Neuronal stem cell (in vitro differentiated cells): ENCODE results near the gene BCKDHB.

Experiments used
- DNase-seq: peaks from one replicate; pipeline ENCODE4 v3.0.0-alpha.2; 2013; ENCODE audit warnings: low spot score
- H2AFZ ChIP-seq: one replicate; pipeline ENCODE4 v1.6.1; 2013; ENCODE audit warnings: mild to moderate bottlenecking, low read length, inconsistent platforms
- H2AK5ac ChIP-seq: 2 replicates; pipeline ENCODE4 v1.6.1; 2013; ENCODE audit warnings: low read depth, mild to moderate bottlenecking, inconsistent platforms, low read length, moderate library complexity, mixed read lengths
- H2BK120ac ChIP-seq: 2 replicates; pipeline ENCODE4 v1.6.1; 2013; ENCODE audit warnings: low read depth, mild to moderate bottlenecking, inconsistent platforms, low read length, moderate library complexity, mixed read lengths
- H2BK12ac ChIP-seq: one replicate; pipeline ENCODE4 v1.6.1; 2013; ENCODE audit warnings: low read length, inconsistent platforms
- H2BK15ac ChIP-seq: 2 replicates; pipeline ENCODE4 v1.6.1; 2013; ENCODE audit warnings: mild to moderate bottlenecking, low read length, inconsistent platforms, mixed read lengths
- H2BK5ac ChIP-seq: one replicate; pipeline ENCODE4 v1.6.1; 2013; ENCODE audit warnings: inconsistent platforms, mild to moderate bottlenecking, low read length, moderate library complexity
- H3K14ac ChIP-seq: one replicate; pipeline ENCODE4 v1.6.1; 2013; ENCODE audit warnings: low read length, inconsistent platforms
- H3K18ac ChIP-seq: 2 replicates; pipeline ENCODE4 v1.6.1; 2013; ENCODE audit warnings: low read length, inconsistent platforms
- H3K23ac ChIP-seq: 2 replicates; pipeline ENCODE4 v1.6.1; 2013; ENCODE audit warnings: low read depth, mild to moderate bottlenecking, mixed read lengths, low read length, inconsistent platforms; ENCODE audit not compliant: poor library complexity
- H3K27ac ChIP-seq: replicated peaks from 3 replicates; pipeline ENCODE4 v1.5.1; 2013; ENCODE audit warnings: low read length, inconsistent platforms
- H3K27me3 ChIP-seq, 3 experiments: 2 replicates each; pipeline ENCODE4 v1.6.1; 2013; ENCODE audit warnings: low read length in 3 of 3, mild to moderate bottlenecking in 2 of 3, inconsistent platforms in 1 of 3, low read depth in 1 of 3, mixed read lengths in 1 of 3, moderate library complexity in 1 of 3; ENCODE audit not compliant: control insufficient read depth in 3 of 3, insufficient read depth in 3 of 3
- H3K36me3 ChIP-seq, 2 donors: replicated peaks in 1 of 2; 2 replicates each; pipeline ENCODE4 v1.6.1; 2013; ENCODE audit warnings: low read length in 2 of 2; ENCODE audit not compliant: control insufficient read depth in 2 of 2, insufficient read depth in 2 of 2
- H3K4ac ChIP-seq: 2 replicates; pipeline ENCODE4 v1.6.1; 2013; ENCODE audit warnings: inconsistent platforms, mild to moderate bottlenecking, low read length, moderate library complexity
- H3K4me1 ChIP-seq, 2 donors: 1 replicate in 1 of 2; 2 replicates in 1 of 2; pipeline ENCODE4 v1.6.1; 2013; ENCODE audit warnings: low read length in 2 of 2, low read depth in 1 of 2; ENCODE audit not compliant: control insufficient read depth in 2 of 2, insufficient read depth in 1 of 2
- H3K4me2 ChIP-seq: one replicate; pipeline ENCODE4 v1.6.1; 2013; ENCODE audit warnings: mild to moderate bottlenecking, low read length, inconsistent platforms; ENCODE audit not compliant: insufficient read depth, poor library complexity, severe bottlenecking
- H3K4me3 ChIP-seq, 2 donors: 2 replicates each; pipeline ENCODE4 v1.5.1; 2013; ENCODE audit warnings: low read length in 2 of 2, mild to moderate bottlenecking in 2 of 2, inconsistent platforms in 1 of 2, moderate library complexity in 1 of 2
- H3K79me1 ChIP-seq: one replicate; pipeline ENCODE4 v1.6.1; 2013; ENCODE audit warnings: low read depth, mild to moderate bottlenecking, inconsistent platforms, low read length, moderate library complexity
- H3K9ac ChIP-seq: one replicate; pipeline ENCODE4 v1.6.1; 2013; ENCODE audit warnings: mild to moderate bottlenecking, low read depth, low read length, inconsistent platforms; ENCODE audit not compliant: poor library complexity
- H3K9me3 ChIP-seq, 2 donors: replicated peaks in 1 of 2; 2 replicates each; pipeline versions ENCODE3 to v1.6.1; 2013; ENCODE audit warnings: low read length in 2 of 2, mild to moderate bottlenecking in 2 of 2, inconsistent platforms in 1 of 2, low read depth in 1 of 2, mixed read lengths in 1 of 2, moderate library complexity in 1 of 2; ENCODE audit not compliant: control insufficient read depth in 2 of 2, insufficient read depth in 1 of 2
- H4K8ac ChIP-seq: one replicate; pipeline ENCODE4 v1.6.1; 2013; ENCODE audit warnings: low read depth, mild to moderate bottlenecking, inconsistent platforms, low read length, moderate library complexity
- H4K91ac ChIP-seq: one replicate; pipeline ENCODE4 v1.6.1; 2013; ENCODE audit warnings: low read length, low read depth, mild to moderate bottlenecking, inconsistent platforms; ENCODE audit not compliant: poor library complexity
- WGBS, 2 donors: extraction: QIAGEN DNeasy Blood & Tissue Kit; methylation state at CpG; one replicate each; pipeline ENCODE4 v1.1.7; 2013; ENCODE audit warnings: missing lambda C conversion rate in 2 of 2, mixed read lengths in 1 of 2; ENCODE audit not compliant: insufficient read length in 2 of 2, insufficient replicate concordance in 1 of 2; ENCODE audit errors: extremely low coverage in 2 of 2; 5-methylcytosine and 5-hydroxymethylcytosine counted together

Gene BCKDHB

DNA sequence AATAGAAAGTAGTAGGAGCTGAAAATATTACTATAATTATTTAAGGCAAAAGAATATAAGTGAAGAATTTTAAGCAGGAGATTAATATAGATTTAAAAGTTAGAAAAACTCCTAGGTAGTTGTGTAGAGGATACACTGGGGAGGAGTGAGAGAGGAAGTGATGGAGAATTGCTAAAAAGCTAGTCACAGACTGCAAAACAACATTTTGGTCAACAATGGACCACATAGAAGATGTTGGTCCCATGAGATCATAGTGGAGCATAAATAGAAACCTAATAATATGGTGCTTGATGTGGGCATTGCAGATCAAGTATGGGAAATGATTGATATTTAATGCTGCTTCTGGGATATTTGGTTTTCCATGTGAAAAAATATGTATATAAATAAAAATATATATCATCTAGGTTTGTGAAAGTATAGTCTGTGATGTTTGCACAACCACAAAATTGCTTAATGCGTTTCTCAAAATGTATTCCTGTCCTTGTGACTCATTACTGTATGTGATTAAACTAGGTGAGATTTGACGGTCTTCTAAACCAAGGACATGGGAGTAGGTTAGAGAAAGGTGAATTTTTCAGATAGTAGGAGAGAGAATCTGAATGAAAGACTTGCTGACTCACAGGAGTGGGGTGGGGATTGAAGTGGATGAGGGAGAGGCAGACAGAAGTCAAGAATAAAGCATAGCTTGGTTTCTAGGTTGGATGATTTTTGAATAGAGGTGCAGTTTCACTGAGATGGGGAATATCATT is 174.0 kb downstream of the BCKDHB start:
- H3K9me3 ChIP-seq, result no peaks in the 10 kb centered on the region
- no peak overlapping the region for H3K18ac ChIP-seq
- H3K4me1 ChIP-seq, result no peaks in the 10 kb centered on the region
- no peak overlapping the region for H2BK12ac ChIP-seq
- H2AK5ac ChIP-seq, result no peak overlapping the region
- H3K27ac ChIP-seq, result no peak overlapping the region
- H2BK120ac ChIP-seq, result no peak overlapping the region
- no peak overlapping the region for H3K9ac ChIP-seq
- no peak overlapping the region for H3K23ac ChIP-seq
- no peak overlapping the region for H3K4me3 ChIP-seq
- H2BK15ac ChIP-seq, result no peak overlapping the region
- no peak overlapping the region for H2BK5ac ChIP-seq
- H3K27me3 ChIP-seq, result no peaks in the 10 kb centered on the region
- H3K14ac ChIP-seq, result no peak overlapping the region
- DNase-seq, result no peak
- H4K91ac ChIP-seq, result no peak overlapping the region
- WGBS, 2 donors, result no CpG with 5 or more reads among the region's 2 CpGs
- H2AFZ ChIP-seq, result no peak overlapping the region
- no peak overlapping the region for H4K8ac ChIP-seq
- no peak overlapping the region for H3K4me2 ChIP-seq
- no peaks in the 10 kb centered on the region for H3K79me1 ChIP-seq
- no peak overlapping the region for H3K4ac ChIP-seq
- H3K36me3 ChIP-seq, result no peaks in the 10 kb centered on the region

DNA sequence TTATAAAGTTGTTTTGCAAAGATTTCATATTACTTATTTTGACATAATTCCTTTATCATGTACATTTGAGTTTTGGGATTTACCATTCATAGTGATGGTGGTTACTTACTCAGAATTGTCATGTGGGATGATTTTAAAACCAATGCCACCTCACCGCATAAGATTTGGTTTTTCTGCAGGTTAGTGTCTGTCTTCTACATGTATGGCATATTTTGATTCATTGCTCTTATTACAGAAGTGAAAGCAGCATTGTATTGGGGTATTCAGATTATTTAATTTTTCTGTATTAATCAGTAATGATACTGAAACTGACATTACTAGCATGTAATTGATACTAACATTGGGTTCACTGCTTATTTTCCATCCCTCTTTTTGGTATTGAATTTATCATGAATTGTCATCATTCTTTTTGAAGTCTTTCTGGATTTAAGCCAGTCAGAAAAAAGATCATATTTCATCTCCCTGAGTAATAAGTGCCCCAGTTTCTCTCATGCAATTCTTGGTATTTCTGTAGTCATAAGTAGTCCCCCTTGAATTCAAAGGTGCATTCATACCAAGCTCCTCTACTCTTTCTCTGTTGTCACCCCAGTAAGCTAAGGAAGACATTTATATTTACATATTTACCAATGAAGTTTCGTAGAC is 176.6 kb downstream of the BCKDHB start:
- Histone ChIP-seq H2BK5ac (no peak overlapping the region), H2AK5ac (no peak overlapping the region), H3K79me1 (no peaks in the 10 kb centered on the region), H4K91ac (no peak overlapping the region), H3K9me3 (no peaks in the 10 kb centered on the region), H4K8ac (no peak overlapping the region), H3K18ac (no peak overlapping the region), H3K27ac (no peak overlapping the region), H3K23ac (no peak overlapping the region), H3K4ac (no peak overlapping the region), H3K4me1 (peaks cover 0 to 1% of the 10 kb centered on the region in 2 donors), H3K36me3 (no peaks in the 10 kb centered on the region), H3K9ac (no peak overlapping the region), H2BK120ac (no peak overlapping the region), H3K4me3 (no peak overlapping the region), H3K14ac (no peak overlapping the region), H2AFZ (no peak overlapping the region), H3K4me2 (no peak overlapping the region), H2BK15ac (no peak overlapping the region), H3K27me3 (no peaks in the 10 kb centered on the region), H2BK12ac (no peak overlapping the region)
- WGBS, 2 donors, result no CpG with 5 or more reads among the region's 2 CpGs
- no peak for DNase-seq

- H3K18ac ChIP-seq, result no peak overlapping the region
- H3K23ac ChIP-seq, result no peak overlapping the region
- H4K91ac ChIP-seq, result no peak overlapping the region
- no peak overlapping the region for H3K4ac ChIP-seq
- DNase-seq, result no peak
- H3K79me1 ChIP-seq, result no peaks in the 10 kb centered on the region
- no peak overlapping the region for H4K8ac ChIP-seq
- H2BK5ac ChIP-seq, result no peak overlapping the region
- no peaks in the 10 kb centered on the region for H3K36me3 ChIP-seq
- H3K4me3 ChIP-seq, result no peak overlapping the region
- H3K9me3 ChIP-seq, result no peaks in the 10 kb centered on the region
- H3K9ac ChIP-seq, result no peak overlapping the region
- H3K4me1 ChIP-seq, result peaks cover 0 to 9% of the 10 kb centered on the region in 2 donors
- no peaks in the 10 kb centered on the region for H3K27me3 ChIP-seq
- no peak overlapping the region for H3K4me2 ChIP-seq
- H2BK15ac ChIP-seq, result no peak overlapping the region
- H2AFZ ChIP-seq, result no peak overlapping the region
- no peak overlapping the region for H2BK120ac ChIP-seq
- H2AK5ac ChIP-seq, result no peak overlapping the region
- H2BK12ac ChIP-seq, result no peak overlapping the region
- H3K14ac ChIP-seq, result no peak overlapping the region
- no peak overlapping the region for H3K27ac ChIP-seq
Measured at GRCh38 chr6:80287112-80287511, 180.6 kb downstream of the BCKDHB start.

DNA sequence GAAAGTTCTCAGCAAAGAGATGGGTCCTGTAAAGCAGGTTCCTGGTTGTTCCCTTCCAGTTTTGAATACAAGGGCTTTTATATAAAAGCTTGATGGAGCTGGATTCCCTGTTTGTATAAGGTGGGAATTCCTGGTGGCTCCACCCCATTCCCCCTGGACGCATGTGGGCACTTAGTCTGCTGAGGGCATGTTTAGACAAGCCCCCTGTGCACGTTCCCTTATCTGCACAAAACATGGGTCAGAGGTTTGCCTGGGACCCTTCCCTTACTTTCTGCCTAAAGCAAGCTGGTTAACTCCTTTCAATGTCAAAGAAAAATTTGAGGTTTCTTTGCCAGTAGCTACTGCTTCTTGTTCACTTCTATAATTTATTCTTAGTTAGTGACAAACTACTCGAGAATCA is 181.1 kb downstream of the BCKDHB start:
- Histone ChIP-seq H3K79me1 (no peaks in the 10 kb centered on the region), H2BK15ac (no peak overlapping the region), H4K91ac (no peak overlapping the region), H3K27me3 (no peaks in the 10 kb centered on the region), H3K14ac (no peak overlapping the region), H3K23ac (no peak overlapping the region), H3K9ac (no peak overlapping the region), H2BK12ac (no peak overlapping the region), H2BK120ac (no peak overlapping the region), H2AK5ac (no peak overlapping the region), H3K27ac (no peak overlapping the region), H3K4ac (no peak overlapping the region), H3K36me3 (no peaks in the 10 kb centered on the region), H3K4me3 (no peak overlapping the region), H2AFZ (no peak overlapping the region), H3K4me2 (no peak overlapping the region), H3K18ac (no peak overlapping the region), H2BK5ac (no peak overlapping the region), H4K8ac (no peak overlapping the region), H3K4me1 (peaks cover 0 to 9% of the 10 kb centered on the region in 2 donors), H3K9me3 (peaks cover 0 to 1% of the 10 kb centered on the region in 2 donors)
- DNase-seq, result no peak
- whole genome bisulfite sequencing, 2 donors, result no CpG with 5 or more reads among the region's 3 CpGs
